MM.1S (cell line): Measurements from ENCODE around the gene ALPP.
"Not testable (repeated sequence)": the region's sequence is repeated elsewhere in the genome, so short reads cannot be mapped to it uniquely, and the experiment has no call there.

Source experiments
- DNase-seq: peaks from one replicate; pipeline ENCODE4 v3.0.0-alpha.2; 2015
- H2AFZ ChIP-seq: fragments of 300-600 bp; sonication (generic); 2 replicates; pipeline ENCODE4 v1.6.0; 2016; ENCODE audit warnings: antibody characterized with exemption, low read length
- H3F3A ChIP-seq: fragments of 300-600 bp; sonication (generic); 2 replicates; pipeline ENCODE4 v1.6.1; 2016; ENCODE audit warnings: mild to moderate bottlenecking, antibody characterized with exemption, low read length, moderate library complexity, mixed read lengths; ENCODE audit not compliant: insufficient read depth
- H3K27ac ChIP-seq: fragments of 300-600 bp; sonication (generic); 2 replicates; pipeline ENCODE4 v1.5.1; 2016; ENCODE audit warnings: mild to moderate bottlenecking, low read length
- H3K27me3 ChIP-seq: fragments of 300-600 bp; sonication (generic); replicated peaks from 2 replicates; pipeline ENCODE4 v1.6.0; 2016; ENCODE audit warnings: low read length; ENCODE audit not compliant: insufficient read depth
- H3K36me3 ChIP-seq: fragments of 300-600 bp; sonication (generic); replicated peaks from 2 replicates; pipeline ENCODE4 v1.6.1; 2016; ENCODE audit warnings: mild to moderate bottlenecking, low read length, mixed read lengths; ENCODE audit not compliant: insufficient read depth
- H3K4me1 ChIP-seq: fragments of 300-600 bp; sonication (generic); 2 replicates; pipeline ENCODE4 v1.6.1; 2016; ENCODE audit warnings: low read length, mixed read lengths
- H3K4me2 ChIP-seq: fragments of 300-600 bp; sonication (generic); 2 replicates; pipeline ENCODE4 v1.6.0; 2016; ENCODE audit warnings: low read depth, low read length
- H3K4me3 ChIP-seq: fragments of 300-600 bp; sonication (generic); 2 replicates; pipeline ENCODE4 v1.5.1; 2016; ENCODE audit warnings: low read length, mixed read lengths
- H3K79me2 ChIP-seq: fragments of 300-600 bp; sonication (generic); 2 replicates; pipeline ENCODE4 v1.6.1; 2016; ENCODE audit warnings: mixed run types, low read length, mixed read lengths
- H3K9ac ChIP-seq: fragments of 300-600 bp; sonication (generic); 2 replicates; pipeline ENCODE4 v1.6.1; 2016; ENCODE audit warnings: low read length, mixed read lengths
- H3K9me2 ChIP-seq: fragments of 300-600 bp; sonication (generic); replicated peaks from 2 replicates; pipeline ENCODE4 v1.6.1; 2016; ENCODE audit warnings: mild to moderate bottlenecking, low read length, mixed read lengths; ENCODE audit not compliant: insufficient read depth
- H3K9me3 ChIP-seq: fragments of 300-600 bp; sonication (generic); replicated peaks from 2 replicates; pipeline ENCODE4 v1.6.1; 2016; ENCODE audit warnings: mild to moderate bottlenecking, low read length, mixed read lengths; ENCODE audit not compliant: insufficient read depth
- H4K20me1 ChIP-seq: fragments of 300-600 bp; sonication (generic); 2 replicates; pipeline ENCODE4 v1.6.1; 2016; ENCODE audit warnings: mild to moderate bottlenecking, low read length, moderate library complexity, mixed read lengths; ENCODE audit not compliant: insufficient read depth
- EZH2 ChIP-seq: fragments of 300-600 bp; sonication (generic); optimal IDR thresholded peaks from 2 replicates; pipeline ENCODE3; 2017; ENCODE audit warnings: low read depth, mild to moderate bottlenecking, antibody characterized with exemption, low read length, mixed read lengths
- EZH2phosphoT487 ChIP-seq: fragments of 300-600 bp; sonication (generic); IDR thresholded peaks from 2 replicates; pipeline ENCODE4 v1.6.1; 2018; ENCODE audit warnings: antibody characterized with exemption, low read length
- TF ChIP-seq, protein P1 (sequence below): fragments of 300-600 bp; sonication (generic); IDR thresholded peaks from 2 replicates; pipeline ENCODE4 v1.5.1; 2016; ENCODE audit warnings: antibody characterized with exemption, low read length, mixed read lengths

Gene ALPP

DNA sequence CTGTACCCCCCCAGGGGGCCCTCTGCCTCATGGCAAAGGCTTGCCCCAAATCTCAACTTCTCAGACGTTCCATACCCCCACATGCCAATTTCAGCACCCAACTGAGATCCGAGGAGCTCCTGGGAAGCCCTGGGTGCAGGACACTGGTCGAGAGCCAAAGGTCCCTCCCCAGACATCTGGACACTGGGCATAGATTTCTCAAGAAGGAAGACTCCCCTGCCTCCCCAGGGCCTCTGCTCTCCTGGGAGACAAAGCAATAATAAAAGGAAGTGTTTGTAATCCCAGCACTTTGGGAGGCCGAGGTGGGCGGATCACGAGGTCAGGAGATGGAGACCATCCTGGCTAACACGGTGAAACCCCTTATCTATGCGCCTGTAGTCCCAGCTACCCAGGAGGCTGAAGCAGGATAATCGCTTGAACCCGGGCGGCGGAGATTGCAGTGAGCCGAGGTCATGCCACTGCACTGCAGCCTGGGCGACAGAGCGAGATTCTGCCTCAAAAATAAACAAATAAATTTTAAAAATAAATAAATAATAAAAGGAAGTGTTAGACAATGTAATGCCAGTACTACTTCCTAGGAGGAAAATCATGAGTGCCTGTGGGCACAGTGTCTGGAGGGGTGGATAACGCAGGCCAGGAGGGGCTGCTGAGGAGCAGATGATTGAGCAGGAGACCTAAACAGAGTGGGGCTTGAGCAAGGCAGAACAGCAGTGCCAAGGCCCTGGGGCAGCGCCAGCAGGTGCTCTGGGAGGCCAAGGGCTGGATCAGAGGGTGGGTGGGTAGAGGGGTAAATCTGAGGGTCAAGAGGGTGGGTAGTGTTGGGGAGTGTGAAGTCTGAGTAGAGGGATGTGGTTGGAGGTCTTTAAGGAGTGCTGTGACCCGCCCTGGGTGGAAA, 4.0 kb downstream of the ALPP start:
- Histone ChIP-seq H3K79me2 (no peaks in the 10 kb centered on the region), H3K36me3 (no peaks in the 10 kb centered on the region), H3K4me1 (no peaks in the 10 kb centered on the region), H3K4me2 (no peak overlapping the region), H3K27ac (no peak overlapping the region), H3K27me3 (peaks cover 17% of the 10 kb centered on the region), H3K4me3 (no peak overlapping the region), H2AFZ (no peak overlapping the region), H3K9ac (no peak overlapping the region), H3F3A (no peaks in the 10 kb centered on the region), H3K9me2 (no peaks in the 10 kb centered on the region), H3K9me3 (no peaks in the 10 kb centered on the region), H4K20me1 (no peaks in the 10 kb centered on the region)
- no peak for DNase-seq
- no peak for TF ChIP-seq EZH2
- TF ChIP-seq, protein P1, sequence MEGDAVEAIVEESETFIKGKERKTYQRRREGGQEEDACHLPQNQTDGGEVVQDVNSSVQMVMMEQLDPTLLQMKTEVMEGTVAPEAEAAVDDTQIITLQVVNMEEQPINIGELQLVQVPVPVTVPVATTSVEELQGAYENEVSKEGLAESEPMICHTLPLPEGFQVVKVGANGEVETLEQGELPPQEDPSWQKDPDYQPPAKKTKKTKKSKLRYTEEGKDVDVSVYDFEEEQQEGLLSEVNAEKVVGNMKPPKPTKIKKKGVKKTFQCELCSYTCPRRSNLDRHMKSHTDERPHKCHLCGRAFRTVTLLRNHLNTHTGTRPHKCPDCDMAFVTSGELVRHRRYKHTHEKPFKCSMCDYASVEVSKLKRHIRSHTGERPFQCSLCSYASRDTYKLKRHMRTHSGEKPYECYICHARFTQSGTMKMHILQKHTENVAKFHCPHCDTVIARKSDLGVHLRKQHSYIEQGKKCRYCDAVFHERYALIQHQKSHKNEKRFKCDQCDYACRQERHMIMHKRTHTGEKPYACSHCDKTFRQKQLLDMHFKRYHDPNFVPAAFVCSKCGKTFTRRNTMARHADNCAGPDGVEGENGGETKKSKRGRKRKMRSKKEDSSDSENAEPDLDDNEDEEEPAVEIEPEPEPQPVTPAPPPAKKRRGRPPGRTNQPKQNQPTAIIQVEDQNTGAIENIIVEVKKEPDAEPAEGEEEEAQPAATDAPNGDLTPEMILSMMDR = no peak
- TF ChIP-seq EZH2phosphoT487 = no peak

DNA sequence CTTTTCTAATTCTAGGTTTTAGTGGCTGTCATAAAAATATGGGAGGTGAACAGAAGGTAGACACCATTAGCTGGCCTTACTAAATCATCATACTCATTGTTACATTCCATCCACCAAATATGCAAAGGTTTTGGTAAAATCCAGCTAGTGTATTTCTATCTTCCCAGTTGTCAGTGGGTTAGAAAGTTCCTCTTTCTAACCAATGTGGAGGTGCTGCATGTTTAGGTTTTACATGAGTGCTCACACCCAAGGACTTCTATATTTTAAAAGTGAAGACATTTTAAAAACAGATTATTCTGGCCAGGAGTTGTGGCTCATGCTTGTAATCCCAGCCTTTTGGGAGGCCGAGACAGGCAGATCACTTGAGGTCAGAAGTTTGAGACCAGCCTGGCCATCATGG, 5.9 kb downstream of the ALPP start:
- no peaks in the 10 kb centered on the region for H3K9me3 ChIP-seq
- no peaks in the 10 kb centered on the region for H3K79me2 ChIP-seq
- H3K27me3 ChIP-seq = peaks cover 17% of the 10 kb centered on the region
- H3K4me3 ChIP-seq = no peak overlapping the region
- no peak for TF ChIP-seq EZH2
- TF ChIP-seq EZH2phosphoT487 = no peak
- TF ChIP-seq, protein P1 = no peak
- no peaks in the 10 kb centered on the region for H3F3A ChIP-seq
- no peaks in the 10 kb centered on the region for H3K36me3 ChIP-seq
- no peak overlapping the region for H3K27ac ChIP-seq
- H3K9me2 ChIP-seq = no peaks in the 10 kb centered on the region
- no peaks in the 10 kb centered on the region for H3K4me1 ChIP-seq
- no peak overlapping the region for H3K4me2 ChIP-seq
- H3K9ac ChIP-seq = no peak overlapping the region
- H4K20me1 ChIP-seq = no peaks in the 10 kb centered on the region
- DNase-seq = no peak
- H2AFZ ChIP-seq = no peak overlapping the region

DNA sequence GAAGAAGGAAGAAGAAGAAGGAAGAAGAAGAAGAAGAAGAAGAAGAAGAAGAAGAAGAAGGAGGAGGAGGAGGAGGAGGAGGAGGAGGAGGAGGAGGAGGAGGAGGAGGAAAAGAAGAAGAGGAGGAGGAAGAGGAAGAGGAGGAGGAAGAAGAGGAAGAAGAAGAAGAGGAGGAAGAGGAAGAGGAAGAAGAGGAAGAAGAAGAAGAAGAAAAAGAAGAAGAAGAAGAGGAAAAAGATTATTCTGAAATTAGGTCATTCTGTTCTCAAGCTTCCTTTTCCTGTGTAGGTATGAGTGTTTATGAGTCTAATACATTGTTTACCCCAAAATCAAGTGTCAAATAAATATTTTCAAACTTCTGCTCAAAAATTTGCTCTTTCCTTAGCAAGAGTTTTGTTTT, 6.5 kb downstream of the ALPP start:
- not testable (repeated sequence) for H3K9me2 ChIP-seq, H3K4me2 ChIP-seq, DNase-seq, H3K27ac ChIP-seq, H3F3A ChIP-seq, H4K20me1 ChIP-seq, H2AFZ ChIP-seq, H3K36me3 ChIP-seq, H3K4me1 ChIP-seq, H3K9ac ChIP-seq, H3K4me3 ChIP-seq, H3K9me3 ChIP-seq, H3K79me2 ChIP-seq
- H3K27me3 ChIP-seq = peaks cover 17% of the 10 kb centered on the region
